H9 (cell line): ENCODE measurements around the gene PLXNA4. TPM values are rescaled to one million over a fixed set of nuclear protein-coding genes. Genes with fewer than 3 reads are reported as not detected.

Experiments used
- DNase-seq: peaks from one replicate; pipeline ENCODE4 v3.0.0-alpha.2; 2017
- H2AFZ ChIP-seq: one replicate; pipeline ENCODE4 v1.6.1; 2013; ENCODE audit warnings: mild to moderate bottlenecking, low read length, control low read depth, moderate library complexity
- H2AK5ac ChIP-seq: 2 replicates; pipeline ENCODE4 v1.6.1; 2013; ENCODE audit warnings: low read length, control low read depth, mixed read lengths; ENCODE audit not compliant: insufficient read length
- H2BK120ac ChIP-seq: one replicate; pipeline ENCODE4 v1.6.1; 2013; ENCODE audit warnings: low read depth, mild to moderate bottlenecking, low read length, control low read depth, inconsistent platforms; ENCODE audit not compliant: poor library complexity, severe bottlenecking
- H2BK12ac ChIP-seq: 2 replicates; pipeline ENCODE4 v1.6.1; 2013; ENCODE audit warnings: low read length, control low read depth, mixed read lengths, low read depth; ENCODE audit not compliant: insufficient read length
- H2BK15ac ChIP-seq: 2 replicates; pipeline ENCODE4 v1.6.1; 2013; ENCODE audit warnings: low read depth, low read length, control low read depth
- H2BK20ac ChIP-seq: one replicate; pipeline ENCODE4 v1.6.1; 2013; ENCODE audit warnings: low read depth, mild to moderate bottlenecking, low read length, control low read depth, inconsistent platforms; ENCODE audit not compliant: poor library complexity, severe bottlenecking
- H2BK5ac ChIP-seq: 2 replicates; pipeline ENCODE4 v1.6.1; 2013; ENCODE audit warnings: low read length, control low read depth, mixed read lengths; ENCODE audit not compliant: insufficient read length
- H3K14ac ChIP-seq: 2 replicates; pipeline ENCODE4 v1.6.1; 2013; ENCODE audit warnings: low read length, control low read depth; ENCODE audit not compliant: insufficient read depth
- H3K18ac ChIP-seq: 2 replicates; pipeline ENCODE4 v1.6.1; 2013; ENCODE audit warnings: low read depth, mild to moderate bottlenecking, mixed read lengths, low read length, control low read depth; ENCODE audit not compliant: insufficient read length
- H3K23ac ChIP-seq: 2 replicates; pipeline ENCODE4 v1.6.1; 2013; ENCODE audit warnings: low read length, control low read depth, mixed read lengths, low read depth; ENCODE audit not compliant: insufficient read length
- H3K23me2 ChIP-seq: 2 replicates; pipeline ENCODE4 v1.6.1; 2013; ENCODE audit warnings: low read depth, mild to moderate bottlenecking, mixed read lengths, low read length, control low read depth; ENCODE audit not compliant: insufficient read length, poor library complexity, severe bottlenecking
- H3K27ac ChIP-seq: 2 replicates; pipeline ENCODE4 v1.5.1; 2013; ENCODE audit warnings: low read length, control low read depth, mixed read lengths, low read depth; ENCODE audit not compliant: insufficient read length
- H3K27me3 ChIP-seq: 2 replicates; pipeline ENCODE4 v1.6.1; 2013; ENCODE audit warnings: low read length, control low read depth, inconsistent platforms; ENCODE audit not compliant: insufficient read depth
- H3K4ac ChIP-seq: 2 replicates; pipeline ENCODE4 v1.6.1; 2013; ENCODE audit warnings: low read depth, mild to moderate bottlenecking, control low read depth, inconsistent platforms, low read length, moderate library complexity
- H3K4me1 ChIP-seq: 2 replicates; pipeline ENCODE4 v1.6.1; 2013; ENCODE audit warnings: low read length, control low read depth, inconsistent platforms; ENCODE audit not compliant: insufficient read depth
- H3K4me2 ChIP-seq: 2 replicates; pipeline ENCODE4 v1.6.1; 2013; ENCODE audit warnings: low read length, control low read depth, mixed read lengths; ENCODE audit not compliant: insufficient read length, insufficient read depth
- H3K56ac ChIP-seq: 2 replicates; pipeline ENCODE4 v1.6.1; 2013; ENCODE audit warnings: low read depth, mild to moderate bottlenecking, mixed read lengths, low read length, control low read depth; ENCODE audit not compliant: insufficient read length
- H3K79me1 ChIP-seq: 2 replicates; pipeline ENCODE4 v1.6.1; 2013; ENCODE audit warnings: low read depth, mild to moderate bottlenecking, moderate library complexity, low read length, control low read depth, inconsistent platforms; ENCODE audit not compliant: insufficient read depth, poor library complexity, severe bottlenecking
- H3K79me2 ChIP-seq: 2 replicates; pipeline ENCODE4 v1.6.1; 2013; ENCODE audit warnings: low read length, control low read depth, inconsistent platforms; ENCODE audit not compliant: insufficient read depth
- H3K9ac ChIP-seq: 2 replicates; pipeline ENCODE4 v1.6.1; 2013; ENCODE audit warnings: low read length, control low read depth, mixed read lengths; ENCODE audit not compliant: insufficient read length; ENCODE audit errors: extremely low read depth
- H3K9me3 ChIP-seq: one replicate; pipeline ENCODE4 v1.6.1; 2013; ENCODE audit warnings: low read depth, low read length, inconsistent platforms; ENCODE audit not compliant: control insufficient read depth
- H3T11ph ChIP-seq: one replicate; pipeline ENCODE4 v1.6.1; 2013; ENCODE audit warnings: mild to moderate bottlenecking, low read length, control low read depth, inconsistent platforms
- H4K20me1 ChIP-seq: one replicate; pipeline ENCODE4 v1.6.1; 2013; ENCODE audit not compliant: control insufficient read depth, insufficient read length, insufficient read depth
- H4K5ac ChIP-seq: 2 replicates; pipeline ENCODE4 v1.6.1; 2013; ENCODE audit warnings: low read depth, mild to moderate bottlenecking, mixed read lengths, low read length, control low read depth; ENCODE audit not compliant: insufficient read length
- H4K8ac ChIP-seq: replicated peaks from 2 replicates; pipeline ENCODE4 v1.6.1; 2013; ENCODE audit warnings: low read length, control low read depth, mixed read lengths, low read depth; ENCODE audit not compliant: insufficient read length
- H4K91ac ChIP-seq: 2 replicates; pipeline ENCODE4 v1.6.1; 2013; ENCODE audit warnings: low read depth, mild to moderate bottlenecking, moderate library complexity, mixed read lengths, low read length, control low read depth; ENCODE audit not compliant: insufficient read length
- H3K27ac Mint-ChIP-seq, 3 experiments: 2 replicates in 2 of 3; 3 replicates in 1 of 3; pipeline ENCODE4 v1.8.0; 2020 to 2021; ENCODE audit warnings: mixed read lengths in 3 of 3, mild to moderate bottlenecking in 1 of 3, moderate library complexity in 1 of 3
- H3K27me3 Mint-ChIP-seq: 2 replicates; pipeline ENCODE4 v1.8.0; 2021; ENCODE audit warnings: low read depth, mild to moderate bottlenecking, moderate library complexity, mixed read lengths
- H3K36me3 Mint-ChIP-seq, 3 experiments: 2 replicates in 2 of 3; 3 replicates in 1 of 3; pipeline ENCODE4 v1.8.0; 2020 to 2021; ENCODE audit warnings: low read depth in 3 of 3, mixed read lengths in 3 of 3; ENCODE audit not compliant: insufficient read depth in 1 of 3
- H3K4me1 Mint-ChIP-seq, 2 experiments: 2 replicates each; pipeline ENCODE4 v1.8.0; 2020; ENCODE audit warnings: mixed read lengths in 2 of 2
- H3K4me3 Mint-ChIP-seq, 2 experiments: 2 replicates in 1 of 2; 3 replicates in 1 of 2; pipeline ENCODE4 v1.8.0; 2020 to 2021; ENCODE audit warnings: mild to moderate bottlenecking in 2 of 2, mixed read lengths in 2 of 2, moderate library complexity in 1 of 2
- H3K9me3 Mint-ChIP-seq, 2 experiments: 2 replicates in 1 of 2; 3 replicates in 1 of 2; pipeline ENCODE4 v1.8.0; 2020; ENCODE audit warnings: mild to moderate bottlenecking in 2 of 2, mixed read lengths in 2 of 2, moderate library complexity in 1 of 2
- WGBS: extraction: QIAGEN DNeasy Blood & Tissue Kit; methylation state at CpG from one replicate; pipeline ENCODE4 v1.1.7; 2013; ENCODE audit warnings: missing lambda C conversion rate, low lambda C conversion rate, mixed read lengths; ENCODE audit not compliant: insufficient read length; ENCODE audit errors: extremely low coverage; 5-methylcytosine and 5-hydroxymethylcytosine counted together
- total RNA-seq: library from RNA; stranded (reverse); gene quantifications from 2 replicates; pipeline ENCODE4 v1.2.1, GENCODE V29; 2021
- TF ChIP-seq, protein P1 (sequence below): fragments of 200-600 bp; sonication (generic); conservative IDR thresholded peaks from 3 replicates; pipeline ENCODE4 v1.8.0; 2021; ENCODE audit warnings: antibody characterized with exemption, mild to moderate bottlenecking

PLXNA4 gene
- total RNA-seq, 1 experiment from 2014 or later: 0.35 TPM

DNA sequence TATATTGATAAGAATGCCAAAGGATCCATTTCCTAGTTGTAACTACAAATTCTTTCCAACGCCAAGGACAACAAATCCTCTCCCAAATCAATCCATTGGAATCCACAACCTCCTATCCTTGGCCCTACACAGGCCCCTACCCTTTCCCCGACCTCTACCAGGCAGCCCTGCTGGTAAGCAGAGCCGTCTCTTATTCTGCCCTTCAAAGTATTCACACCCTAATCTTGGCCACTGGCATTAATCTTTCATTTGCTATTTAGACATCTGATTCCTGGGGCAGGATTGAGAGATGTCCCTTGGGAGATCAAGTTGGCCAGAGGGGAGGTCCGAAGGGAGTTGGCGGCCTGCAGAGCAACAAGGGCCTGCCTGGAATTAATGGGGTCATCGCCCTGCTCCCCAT, 161.4 kb downstream of the PLXNA4 start:
- Histone ChIP-seq H3K4ac (no peak overlapping the region), H4K5ac (no peak overlapping the region)
- peaks cover 13 to 18% of the 10 kb centered on the region in 2 experiments for H3K4me1 Mint-ChIP-seq

More for the DNA sequence above, 161.4 kb downstream of the PLXNA4 start:
- Histone ChIP-seq H3K56ac (no peak overlapping the region), H3K9me3 (no peaks in the 10 kb centered on the region), H3K4me1 (no peaks in the 10 kb centered on the region), H3K9ac (no peak overlapping the region), H2BK12ac (no peak overlapping the region), H3K4me2 (no peak overlapping the region), H4K8ac (no peak overlapping the region), H2BK15ac (no peak overlapping the region), H2AK5ac (no peak overlapping the region), H3K23me2 (no peaks in the 10 kb centered on the region), H2BK20ac (no peak overlapping the region), H2AFZ (no peak overlapping the region), H3K79me1 (no peaks in the 10 kb centered on the region), H3K18ac (no peak overlapping the region), H3K14ac (no peak overlapping the region), H3K27ac (no peak overlapping the region), H3K27me3 (no peaks in the 10 kb centered on the region; the same call in 1 of the 2 replicates), H3K79me2 (no peaks in the 10 kb centered on the region), H2BK120ac (no peak overlapping the region), H2BK5ac (no peak overlapping the region), H4K20me1 (no peaks in the 10 kb centered on the region), H3K23ac (no peak overlapping the region), H4K91ac (no peak overlapping the region), H3T11ph (no peak overlapping the region)
- no peak overlapping the region for H3K4me3 Mint-ChIP-seq
- H3K27ac Mint-ChIP-seq: no peak overlapping the region
- no peaks in the 10 kb centered on the region; a peak in 1 of 7 replicates for H3K36me3 Mint-ChIP-seq
- DNase-seq: no peak
- H3K9me3 Mint-ChIP-seq: no peaks in the 10 kb centered on the region
- no CpG with 5 or more reads among the region's 6 CpGs for WGBS
- peaks cover 15% of the 10 kb centered on the region for H3K27me3 Mint-ChIP-seq
- TF ChIP-seq, protein P1, sequence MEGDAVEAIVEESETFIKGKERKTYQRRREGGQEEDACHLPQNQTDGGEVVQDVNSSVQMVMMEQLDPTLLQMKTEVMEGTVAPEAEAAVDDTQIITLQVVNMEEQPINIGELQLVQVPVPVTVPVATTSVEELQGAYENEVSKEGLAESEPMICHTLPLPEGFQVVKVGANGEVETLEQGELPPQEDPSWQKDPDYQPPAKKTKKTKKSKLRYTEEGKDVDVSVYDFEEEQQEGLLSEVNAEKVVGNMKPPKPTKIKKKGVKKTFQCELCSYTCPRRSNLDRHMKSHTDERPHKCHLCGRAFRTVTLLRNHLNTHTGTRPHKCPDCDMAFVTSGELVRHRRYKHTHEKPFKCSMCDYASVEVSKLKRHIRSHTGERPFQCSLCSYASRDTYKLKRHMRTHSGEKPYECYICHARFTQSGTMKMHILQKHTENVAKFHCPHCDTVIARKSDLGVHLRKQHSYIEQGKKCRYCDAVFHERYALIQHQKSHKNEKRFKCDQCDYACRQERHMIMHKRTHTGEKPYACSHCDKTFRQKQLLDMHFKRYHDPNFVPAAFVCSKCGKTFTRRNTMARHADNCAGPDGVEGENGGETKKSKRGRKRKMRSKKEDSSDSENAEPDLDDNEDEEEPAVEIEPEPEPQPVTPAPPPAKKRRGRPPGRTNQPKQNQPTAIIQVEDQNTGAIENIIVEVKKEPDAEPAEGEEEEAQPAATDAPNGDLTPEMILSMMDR: no peak
